Muscle layer of duodenum (tissue), 2 donors: ENCODE measurements around the gene WDR81.
"Not testable (repeated sequence)": the region's sequence is repeated elsewhere in the genome, so short reads cannot be mapped to it uniquely, and the experiment has no call there.

Experiments
- H3K27ac ChIP-seq: one replicate; pipeline ENCODE4 v1.7.0; 2013; ENCODE audit warnings: mild to moderate bottlenecking, low read length
- H3K27me3 ChIP-seq: one replicate; pipeline ENCODE4 v1.7.0; 2013; ENCODE audit warnings: low read depth, mild to moderate bottlenecking, control low read depth, low read length
- H3K36me3 ChIP-seq, 2 donors: one replicate each; pipeline ENCODE4 v1.7.0; 2013; ENCODE audit warnings: low read length in 2 of 2, control low read depth in 1 of 2, mild to moderate bottlenecking in 1 of 2; ENCODE audit not compliant: insufficient read depth in 2 of 2, control insufficient read depth in 1 of 2
- H3K4me1 ChIP-seq, 2 donors: one replicate each; pipeline ENCODE4 v1.7.0; 2013; ENCODE audit warnings: low read length in 2 of 2, mild to moderate bottlenecking in 2 of 2, control low read depth in 1 of 2, moderate library complexity in 1 of 2; ENCODE audit not compliant: insufficient read depth in 2 of 2, control insufficient read depth in 1 of 2
- H3K4me3 ChIP-seq, 2 donors: one replicate each; pipeline ENCODE4 v1.7.0; 2013; ENCODE audit warnings: low read length in 2 of 2, low read depth in 1 of 2, mild to moderate bottlenecking in 1 of 2
- H3K9me3 ChIP-seq, 2 donors: one replicate each; pipeline ENCODE4 v1.7.0; 2013; ENCODE audit warnings: low read length in 2 of 2, control low read depth in 1 of 2, mild to moderate bottlenecking in 1 of 2; ENCODE audit not compliant: control insufficient read depth in 1 of 2
- donor health status: healthy.

WDR81 gene

DNA sequence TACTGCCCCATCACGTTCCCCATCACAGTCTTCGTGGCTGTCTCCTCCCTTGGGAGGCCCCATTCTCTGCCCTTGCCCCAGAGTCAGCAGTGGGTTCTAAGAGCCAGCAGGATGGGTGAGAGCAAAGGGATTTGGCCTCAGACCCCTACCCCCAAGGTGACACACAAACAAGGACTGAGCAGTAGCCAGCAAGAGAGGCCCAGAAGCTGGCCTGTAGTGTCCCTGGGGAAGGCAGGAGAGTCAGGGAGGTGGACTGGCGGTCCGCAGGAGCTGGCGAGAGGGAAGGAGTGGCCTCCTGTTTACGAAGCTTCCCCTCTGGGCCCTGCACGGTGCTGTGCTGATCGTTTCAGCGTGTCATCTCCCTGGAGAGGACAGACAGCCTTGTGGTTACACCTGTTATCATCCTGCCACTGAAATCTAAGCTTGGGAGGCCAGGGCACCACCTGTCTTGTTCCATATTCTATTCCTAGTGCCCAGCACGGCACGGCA, 8.4 kb downstream of the WDR81 start:
- no peaks in the 10 kb centered on the region for H3K9me3 ChIP-seq
- H3K4me3 ChIP-seq, result no peak overlapping the region
- peaks cover 0 to 52% of the 10 kb centered on the region in 2 donors for H3K36me3 ChIP-seq
- H3K27me3 ChIP-seq, result no peaks in the 10 kb centered on the region
- H3K4me1 ChIP-seq, result peaks cover 0 to 12% of the 10 kb centered on the region in 2 donors
- H3K27ac ChIP-seq, result no peak overlapping the region

DNA sequence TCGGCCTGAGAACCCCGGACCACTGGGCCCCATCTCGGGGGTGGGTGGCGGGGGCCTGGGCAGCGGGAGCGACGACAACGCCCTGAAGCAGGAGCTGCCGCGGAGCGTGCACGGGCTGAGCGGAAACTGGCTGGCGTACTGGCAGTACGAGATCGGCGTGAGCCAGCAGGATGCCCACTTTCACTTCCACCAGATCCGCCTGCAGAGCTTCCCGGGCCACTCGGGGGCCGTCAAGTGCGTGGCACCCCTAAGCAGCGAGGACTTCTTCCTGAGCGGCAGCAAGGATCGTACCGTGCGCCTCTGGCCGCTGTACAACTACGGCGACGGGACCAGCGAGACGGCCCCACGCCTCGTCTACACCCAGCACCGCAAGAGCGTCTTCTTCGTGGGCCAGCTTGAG, 9.3 kb downstream of the WDR81 start:
- H3K27me3 ChIP-seq, result no peaks in the 10 kb centered on the region
- H3K27ac ChIP-seq, result no peak overlapping the region
- H3K4me3 ChIP-seq, result no peak overlapping the region
- H3K4me1 ChIP-seq, result peaks cover 0 to 12% of the 10 kb centered on the region in 2 donors
- peaks cover 0 to 51% of the 10 kb centered on the region in 2 donors for H3K36me3 ChIP-seq
- H3K9me3 ChIP-seq, result no peaks in the 10 kb centered on the region

DNA sequence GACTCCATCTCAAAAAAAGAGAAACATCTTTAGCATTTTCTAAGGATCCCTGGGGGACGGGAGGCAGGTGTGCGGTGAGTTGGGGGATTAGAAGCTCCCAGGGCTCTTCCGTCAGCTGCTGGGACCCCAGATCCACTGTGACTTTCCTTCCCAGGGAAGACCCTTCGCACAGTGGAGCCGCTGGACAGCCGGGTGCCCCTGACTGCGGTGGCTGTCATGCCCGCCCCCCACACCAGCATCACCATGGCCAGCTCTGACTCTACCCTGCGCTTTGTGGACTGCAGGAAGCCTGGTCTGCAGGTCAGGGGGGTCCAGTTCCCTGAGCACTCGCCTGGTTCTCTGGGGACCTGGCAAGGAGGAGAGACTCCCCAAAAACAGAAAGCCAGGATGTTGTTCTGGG, 10.9 kb downstream of the WDR81 start:
- no peaks in the 10 kb centered on the region for H3K9me3 ChIP-seq
- no peak overlapping the region for H3K4me3 ChIP-seq
- H3K27me3 ChIP-seq, result no peaks in the 10 kb centered on the region
- no peak overlapping the region for H3K27ac ChIP-seq
- H3K36me3 ChIP-seq, result peaks cover 0 to 50% of the 10 kb centered on the region in 2 donors
- H3K4me1 ChIP-seq, result peaks cover 0 to 12% of the 10 kb centered on the region in 2 donors

DNA sequence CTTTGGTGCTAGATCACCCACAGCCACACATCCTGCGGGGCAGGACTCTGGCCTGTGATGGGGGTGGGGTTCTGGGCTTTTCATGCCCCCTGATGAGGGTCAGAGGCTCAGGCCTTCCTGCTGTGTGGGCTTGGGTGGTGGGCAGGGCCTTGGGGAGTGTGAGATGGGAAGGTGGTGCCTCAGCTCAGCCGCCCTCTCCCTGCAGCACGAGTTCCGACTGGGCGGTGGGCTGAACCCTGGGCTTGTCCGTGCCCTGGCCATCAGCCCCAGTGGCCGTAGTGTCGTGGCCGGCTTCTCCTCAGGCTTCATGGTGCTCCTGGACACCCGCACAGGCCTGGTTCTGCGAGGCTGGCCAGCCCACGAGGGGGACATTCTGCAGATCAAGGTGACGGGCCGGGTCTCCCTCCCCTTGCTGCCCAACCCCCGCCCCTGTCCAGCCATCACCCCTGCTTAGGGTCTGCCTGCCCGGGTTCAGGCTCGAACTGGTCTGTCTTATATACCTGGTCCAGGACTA, 11.4 kb downstream of the WDR81 start:
- Histone ChIP-seq H3K27me3 (no peaks in the 10 kb centered on the region), H3K9me3 (no peaks in the 10 kb centered on the region), H3K27ac (no peak overlapping the region), H3K4me1 (peaks cover 0 to 12% of the 10 kb centered on the region in 2 donors), H3K36me3 (peaks cover 0 to 46% of the 10 kb centered on the region in 2 donors), H3K4me3 (no peak overlapping the region)

DNA sequence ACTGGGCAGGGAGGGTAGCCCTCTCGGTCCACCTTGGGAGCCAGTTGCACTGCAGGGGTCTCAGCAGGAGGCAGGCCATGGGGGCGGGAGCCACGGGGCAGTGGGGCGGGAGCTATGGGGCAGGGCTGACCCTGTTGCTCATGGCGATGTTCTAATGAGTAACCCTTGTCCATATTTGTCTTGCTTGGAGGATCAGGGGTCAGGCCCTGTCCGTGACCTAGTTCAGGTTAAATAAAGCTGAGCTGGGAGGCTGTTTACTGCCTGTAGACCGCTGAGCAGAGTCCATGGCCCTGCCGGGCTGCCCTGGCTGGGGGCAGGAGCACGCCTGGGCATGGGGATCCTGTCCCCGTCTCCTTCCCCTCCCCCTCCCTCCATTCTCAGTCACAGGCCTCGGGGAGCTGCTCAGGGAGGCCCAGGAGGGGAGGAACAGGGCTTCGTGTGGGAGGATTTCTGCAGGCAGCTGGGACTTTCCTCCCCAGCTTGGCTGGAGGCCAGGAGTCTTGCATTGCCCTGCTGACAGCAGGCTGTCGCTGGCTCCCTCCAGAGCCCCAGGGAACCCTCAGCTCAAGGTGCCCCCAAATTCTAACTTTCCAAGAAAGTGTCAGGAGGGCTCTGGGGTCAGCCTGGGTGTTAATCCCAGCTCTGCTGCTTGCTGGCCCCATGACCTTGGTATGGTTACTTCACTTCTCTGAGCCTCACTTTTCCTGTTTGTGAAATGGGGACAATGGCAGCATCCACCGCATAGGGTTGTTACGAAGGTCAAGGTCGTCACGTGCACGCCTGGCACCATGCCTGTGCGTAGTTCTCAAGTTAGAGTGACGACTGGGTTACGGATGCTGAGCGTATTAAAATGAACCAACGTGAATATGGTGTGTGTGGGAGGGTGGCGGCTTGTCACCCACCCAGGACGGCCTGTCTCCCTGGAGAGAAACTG, 12.1 kb downstream of the WDR81 start:
- peaks cover 0 to 46% of the 10 kb centered on the region in 2 donors for H3K36me3 ChIP-seq
- H3K27ac ChIP-seq, result no peak overlapping the region
- H3K4me1 ChIP-seq, result peaks cover 0 to 12% of the 10 kb centered on the region in 2 donors
- no peaks in the 10 kb centered on the region for H3K27me3 ChIP-seq
- no peak overlapping the region for H3K4me3 ChIP-seq
- no peaks in the 10 kb centered on the region for H3K9me3 ChIP-seq

DNA sequence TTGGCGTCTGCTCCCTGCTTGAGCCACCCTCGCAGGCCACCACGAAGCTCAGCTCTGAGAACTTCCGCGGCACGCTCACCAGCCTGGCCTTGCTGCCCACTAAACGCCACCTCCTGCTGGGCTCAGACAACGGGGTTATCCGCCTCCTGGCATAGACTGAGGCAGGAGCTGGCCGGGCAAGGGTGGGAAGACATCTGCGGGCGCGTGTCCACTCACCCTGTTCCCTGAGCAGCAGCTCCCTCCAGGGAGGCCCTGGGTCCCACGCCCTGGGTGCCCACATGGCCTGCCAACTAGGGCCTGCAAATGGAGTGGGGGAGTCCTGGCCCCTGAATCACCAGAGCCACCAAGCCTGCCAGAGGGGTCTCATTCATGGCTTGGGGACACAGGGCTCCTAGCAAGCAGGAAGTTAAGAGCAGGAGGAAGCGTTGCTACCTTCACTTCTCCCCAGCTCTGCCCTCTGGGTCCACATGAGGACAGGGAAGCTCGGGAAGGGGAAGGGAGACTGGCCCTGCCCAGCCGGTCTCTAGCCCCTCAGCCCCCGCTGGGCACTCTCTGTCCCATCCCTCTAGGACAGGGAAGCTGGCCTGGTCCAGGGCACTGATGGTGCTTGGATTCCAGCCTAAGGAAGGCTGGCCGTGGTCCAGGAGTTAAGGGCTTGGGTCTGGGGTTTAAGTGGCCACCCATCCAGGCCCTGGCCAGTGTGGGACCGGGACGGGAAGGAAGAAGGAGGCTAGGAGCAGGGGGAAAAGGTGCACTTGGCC, 13.2 kb downstream of the WDR81 start:
- no peaks in the 10 kb centered on the region for H3K9me3 ChIP-seq
- H3K36me3 ChIP-seq, result peaks cover 0 to 39% of the 10 kb centered on the region in 2 donors
- no peaks in the 10 kb centered on the region for H3K27me3 ChIP-seq
- H3K4me3 ChIP-seq, result no peak overlapping the region
- H3K27ac ChIP-seq, result no peak overlapping the region
- H3K4me1 ChIP-seq, result peaks cover 0 to 12% of the 10 kb centered on the region in 2 donors

DNA sequence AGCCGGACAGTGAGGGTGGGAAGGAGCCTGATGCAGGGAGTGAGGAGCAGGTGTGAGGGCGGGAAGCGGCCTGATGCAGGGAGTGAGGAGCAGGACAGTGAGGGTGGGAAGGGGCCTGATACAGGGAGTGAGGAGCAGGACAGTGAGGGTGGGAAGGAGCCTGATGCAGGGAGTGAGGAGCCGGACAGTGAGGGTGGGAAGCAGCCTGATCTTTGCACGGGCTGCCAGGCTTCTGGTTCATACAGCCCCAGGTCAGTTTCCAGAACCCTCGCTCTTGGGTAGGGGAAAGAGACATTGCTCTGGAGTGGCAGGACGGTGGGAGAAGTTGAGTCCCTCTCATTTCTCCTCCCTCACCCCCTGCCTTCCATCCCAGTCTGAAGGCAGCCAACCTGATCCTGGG, 17.4 kb downstream of the WDR81 start:
- H3K36me3 ChIP-seq, result peaks cover 0 to 15% of the 10 kb centered on the region in 2 donors
- H3K4me3 ChIP-seq, H3K27ac ChIP-seq, H3K9me3 ChIP-seq, H3K27me3 ChIP-seq, H3K4me1 ChIP-seq: not testable (repeated sequence)

DNA sequence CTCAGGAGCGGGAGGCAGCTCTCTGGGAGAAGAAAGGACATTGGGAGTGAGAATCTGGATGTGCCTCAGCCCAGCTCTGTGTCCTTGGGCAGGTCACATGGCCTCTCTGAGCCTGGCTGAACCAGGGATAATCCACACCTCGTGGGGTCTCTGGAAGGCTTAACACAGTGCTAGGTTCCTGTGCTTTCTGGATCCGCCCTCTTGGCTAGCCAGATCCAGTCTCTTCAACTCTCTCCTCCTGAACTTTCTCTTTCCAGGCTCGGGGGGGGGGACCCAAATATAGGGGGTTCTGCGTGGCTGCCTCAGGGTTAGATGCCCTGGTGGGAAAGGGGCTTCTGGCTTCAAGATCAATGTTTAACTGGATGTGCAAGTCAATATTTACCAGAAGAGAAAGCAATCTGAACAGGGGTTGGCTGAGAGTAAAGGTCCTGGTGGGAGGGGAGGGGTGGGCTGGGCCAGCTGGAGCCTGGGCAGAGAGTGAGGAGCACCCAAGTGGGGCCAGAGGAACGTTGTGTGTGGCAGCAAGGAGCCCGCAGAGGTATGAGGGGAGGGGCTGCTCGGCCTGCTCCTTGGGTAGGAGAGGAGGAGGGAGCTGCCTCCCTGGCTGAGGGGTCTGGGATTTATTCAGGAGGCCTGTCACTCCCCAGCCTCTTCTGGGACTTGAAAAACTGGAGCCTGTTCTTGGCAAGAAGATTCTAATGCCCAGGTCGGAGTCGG, 18.0 kb downstream of the WDR81 start, which contains the start of gene SERPINF2:
TSS of gene SERPINF2 (plus strand) at position 501 of the 717 bp plus-strand sequence. CDS start 2,125 bp downstream, outside the sequence.
- no peak within 1 kb of the TSS for H3K27ac ChIP-seq

DNA sequence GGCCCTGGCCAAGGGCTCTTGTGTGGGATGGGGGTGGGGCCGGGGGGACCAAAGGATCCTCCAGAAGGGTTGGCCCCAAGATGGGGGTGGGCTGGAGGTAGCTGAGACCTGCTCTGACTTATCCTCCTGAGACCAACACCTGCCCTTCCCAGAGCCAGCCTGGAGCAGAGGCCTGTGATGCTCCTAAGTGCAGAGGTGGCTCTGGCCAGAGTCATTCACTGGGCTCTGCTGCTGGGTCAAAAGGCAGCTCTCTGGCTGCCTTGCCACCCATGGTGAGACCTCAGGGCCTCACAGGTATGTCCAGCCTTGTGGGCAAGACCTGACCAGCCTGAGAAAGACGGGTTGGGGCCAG, 18.6 kb downstream of the WDR81 start:
- Histone ChIP-seq H3K27ac (no peak overlapping the region), H3K4me1 (no peaks in the 10 kb centered on the region), H3K27me3 (no peaks in the 10 kb centered on the region), H3K36me3 (peaks cover 0 to 3% of the 10 kb centered on the region in 2 donors), H3K9me3 (no peaks in the 10 kb centered on the region), H3K4me3 (no peak overlapping the region)

More for the DNA sequence above, 18.0 kb downstream of the WDR81 start, which contains the start of gene SERPINF2:
- H3K4me1 ChIP-seq, result no peaks in the 10 kb centered on the region
- no peaks in the 10 kb centered on the region for H3K27me3 ChIP-seq
- no peak within 1 kb of the TSS for H3K4me3 ChIP-seq
- peaks cover 0 to 8% of the 10 kb centered on the region in 2 donors for H3K36me3 ChIP-seq
- H3K9me3 ChIP-seq, result no peaks in the 10 kb centered on the region

DNA sequence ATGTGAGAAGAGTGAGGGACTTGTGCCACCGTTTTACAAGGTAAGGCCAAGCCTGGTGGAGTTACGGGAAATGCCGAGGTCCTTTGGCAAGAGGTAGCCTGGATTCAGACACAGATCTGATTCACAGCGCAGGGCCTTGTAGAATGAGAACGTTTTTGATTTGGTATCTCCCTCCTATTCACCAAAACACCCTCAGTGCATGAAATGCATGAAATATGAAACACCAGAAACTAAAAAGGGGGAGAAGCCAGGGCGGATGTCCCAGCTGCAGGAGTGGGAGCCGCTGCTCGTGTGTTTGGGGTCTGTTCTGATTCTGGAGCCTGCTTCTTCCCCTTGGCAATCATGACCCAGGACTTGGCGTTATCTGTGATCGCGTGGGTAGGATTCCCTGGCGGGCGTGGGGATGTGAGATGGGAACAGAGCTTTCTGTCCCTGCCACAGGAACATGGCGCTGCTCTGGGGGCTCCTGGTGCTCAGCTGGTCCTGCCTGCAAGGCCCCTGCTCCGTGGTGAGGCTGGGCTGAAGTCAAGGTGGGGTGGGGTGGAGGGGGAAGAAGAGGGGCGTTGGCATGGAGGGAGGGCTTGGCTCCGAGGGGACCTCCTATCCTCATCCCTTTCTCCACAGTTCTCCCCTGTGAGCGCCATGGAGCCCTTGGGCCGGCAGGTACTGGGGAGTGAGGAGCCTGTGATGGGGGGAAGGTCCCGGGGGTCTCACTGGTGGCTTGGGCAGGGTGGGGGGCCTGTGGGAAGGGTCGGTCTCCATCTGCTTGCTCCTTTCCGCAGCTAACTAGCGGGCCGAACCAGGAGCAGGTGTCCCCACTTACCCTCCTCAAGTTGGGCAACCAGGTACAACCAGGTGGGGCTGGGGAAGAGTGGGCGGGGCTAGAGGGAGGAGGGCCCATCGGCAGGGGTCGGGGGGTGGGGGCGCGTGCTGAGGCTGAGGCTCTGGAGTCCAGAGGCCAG, 20.3 kb downstream of the WDR81 start:
- H3K9me3 ChIP-seq, result no peaks in the 10 kb centered on the region
- no peak overlapping the region for H3K27ac ChIP-seq
- no peak overlapping the region for H3K4me3 ChIP-seq
- H3K4me1 ChIP-seq, result no peaks in the 10 kb centered on the region
- H3K27me3 ChIP-seq, result no peaks in the 10 kb centered on the region
- H3K36me3 ChIP-seq, result no peaks in the 10 kb centered on the region
